ENCODE data around the gene SSBP2. TPM values are rescaled to one million over a fixed set of nuclear protein-coding genes. Genes with fewer than 3 reads are reported as not detected.
"Not testable (repeated sequence)": the region's sequence is repeated elsewhere in the genome, so short reads cannot be mapped to it uniquely, and the experiment has no call there.

SSBP2 gene
- polyA plus RNA-seq, 2 donors: 18.8 to 25.3 TPM

- H3K27ac ChIP-seq (ENCODE audit: low read depth in 2 of 2, low read length in 1 of 2): no peak overlapping the region
- H3K9me3 ChIP-seq (ENCODE audit: control insufficient read depth in 2 of 2, insufficient read depth in 1 of 2, low read depth in 1 of 2, low read length in 1 of 2): no peaks in the 10 kb centered on the region
- WGBS, 2 donors: 72 to 88% methylated on average over 1 of the region's 1 CpG
- H3K4me3 ChIP-seq (ENCODE audit: low read depth in 1 of 2, low read length in 2 of 2): no peak overlapping the region
- no peaks in the 10 kb centered on the region for H3K27me3 ChIP-seq (ENCODE audit: control insufficient read depth in 1 of 2, insufficient read depth in 2 of 2, low read length in 2 of 2)
- H3K36me3 ChIP-seq (ENCODE audit: control insufficient read depth in 2 of 2, insufficient read depth in 2 of 2, low read length in 1 of 2): no peaks in the 10 kb centered on the region
- H3K4me1 ChIP-seq (ENCODE audit: control insufficient read depth in 2 of 2, insufficient read depth in 2 of 2, low read length in 1 of 2): no peaks in the 10 kb centered on the region
Observed at GRCh38 chr5:81724108-81724507, 26.8 kb downstream of the SSBP2 start.

GRCh38 chr5:81721049-81721448 lies 29.8 kb downstream of the SSBP2 start:
- no peak overlapping the region for H3K4me3 ChIP-seq (ENCODE audit: low read depth in 1 of 2, low read length in 2 of 2)
- H3K9me3 ChIP-seq (ENCODE audit: control insufficient read depth in 2 of 2, insufficient read depth in 1 of 2, low read depth in 1 of 2, low read length in 1 of 2): no peaks in the 10 kb centered on the region
- no peaks in the 10 kb centered on the region for H3K36me3 ChIP-seq (ENCODE audit: control insufficient read depth in 2 of 2, insufficient read depth in 2 of 2, low read length in 1 of 2)
- no peak overlapping the region for H3K27ac ChIP-seq (ENCODE audit: low read depth in 2 of 2, low read length in 1 of 2)
- no peaks in the 10 kb centered on the region for H3K4me1 ChIP-seq (ENCODE audit: control insufficient read depth in 2 of 2, insufficient read depth in 2 of 2, low read length in 1 of 2)
- WGBS, 2 donors: 65 to 75% methylated on average over 2 of the region's 2 CpGs
- H3K27me3 ChIP-seq (ENCODE audit: control insufficient read depth in 1 of 2, insufficient read depth in 2 of 2, low read length in 2 of 2): no peaks in the 10 kb centered on the region

GRCh38 chr5:81719743-81720345 lies 31.1 kb downstream of the SSBP2 start:
- WGBS, 2 donors: 78 to 88% methylated on average over 1 of the region's 1 CpG
- no peaks in the 10 kb centered on the region for H3K4me1 ChIP-seq (ENCODE audit: control insufficient read depth in 2 of 2, insufficient read depth in 2 of 2, low read length in 1 of 2)
- H3K27ac ChIP-seq (ENCODE audit: low read depth in 2 of 2, low read length in 1 of 2): no peak overlapping the region
- H3K9me3 ChIP-seq (ENCODE audit: control insufficient read depth in 2 of 2, insufficient read depth in 1 of 2, low read depth in 1 of 2, low read length in 1 of 2): no peaks in the 10 kb centered on the region
- H3K36me3 ChIP-seq (ENCODE audit: control insufficient read depth in 2 of 2, insufficient read depth in 2 of 2, low read length in 1 of 2): no peaks in the 10 kb centered on the region
- no peaks in the 10 kb centered on the region for H3K27me3 ChIP-seq (ENCODE audit: control insufficient read depth in 1 of 2, insufficient read depth in 2 of 2, low read length in 2 of 2)
- H3K4me3 ChIP-seq (ENCODE audit: low read depth in 1 of 2, low read length in 2 of 2): no peak overlapping the region

GRCh38 chr5:81718300-81718699 lies 32.6 kb downstream of the SSBP2 start:
- no peak overlapping the region for H3K4me3 ChIP-seq (ENCODE audit: low read depth in 1 of 2, low read length in 2 of 2)
- no peaks in the 10 kb centered on the region for H3K4me1 ChIP-seq (ENCODE audit: control insufficient read depth in 2 of 2, insufficient read depth in 2 of 2, low read length in 1 of 2)
- H3K36me3 ChIP-seq (ENCODE audit: control insufficient read depth in 2 of 2, insufficient read depth in 2 of 2, low read length in 1 of 2): no peaks in the 10 kb centered on the region
- WGBS, 2 donors: 51 to 54% methylated on average over 6 of the region's 6 CpGs
- no peak overlapping the region for H3K27ac ChIP-seq (ENCODE audit: low read depth in 2 of 2, low read length in 1 of 2)
- no peaks in the 10 kb centered on the region for H3K27me3 ChIP-seq (ENCODE audit: control insufficient read depth in 1 of 2, insufficient read depth in 2 of 2, low read length in 2 of 2)
- no peaks in the 10 kb centered on the region for H3K9me3 ChIP-seq (ENCODE audit: control insufficient read depth in 2 of 2, insufficient read depth in 1 of 2, low read depth in 1 of 2, low read length in 1 of 2)

- Histone ChIP-seq H3K27ac (ENCODE audit: low read depth in 2 of 2, low read length in 1 of 2) (no peak overlapping the region), H3K4me3 (ENCODE audit: low read depth in 1 of 2, low read length in 2 of 2) (no peak overlapping the region), H3K27me3 (ENCODE audit: control insufficient read depth in 1 of 2, insufficient read depth in 2 of 2, low read length in 2 of 2) (no peaks in the 10 kb centered on the region), H3K9me3 (ENCODE audit: control insufficient read depth in 2 of 2, insufficient read depth in 1 of 2, low read depth in 1 of 2, low read length in 1 of 2) (no peaks in the 10 kb centered on the region), H3K36me3 (ENCODE audit: control insufficient read depth in 2 of 2, insufficient read depth in 2 of 2, low read length in 1 of 2) (no peaks in the 10 kb centered on the region), H3K4me1 (ENCODE audit: control insufficient read depth in 2 of 2, insufficient read depth in 2 of 2, low read length in 1 of 2) (no peaks in the 10 kb centered on the region)
- WGBS, 2 donors: 92 to 94% methylated on average over 4 of the region's 4 CpGs
Observed at GRCh38 chr5:81717860-81718259, 33.0 kb downstream of the SSBP2 start.

- no peaks in the 10 kb centered on the region for H3K27me3 ChIP-seq (ENCODE audit: control insufficient read depth in 1 of 2, insufficient read depth in 2 of 2, low read length in 2 of 2)
- H3K27ac ChIP-seq (ENCODE audit: low read depth in 2 of 2, low read length in 1 of 2): no peak overlapping the region
- H3K9me3 ChIP-seq (ENCODE audit: control insufficient read depth in 2 of 2, insufficient read depth in 1 of 2, low read depth in 1 of 2, low read length in 1 of 2): no peaks in the 10 kb centered on the region
- no peaks in the 10 kb centered on the region for H3K36me3 ChIP-seq (ENCODE audit: control insufficient read depth in 2 of 2, insufficient read depth in 2 of 2, low read length in 1 of 2)
- no peak overlapping the region for H3K4me3 ChIP-seq (ENCODE audit: low read depth in 1 of 2, low read length in 2 of 2)
- H3K4me1 ChIP-seq (ENCODE audit: control insufficient read depth in 2 of 2, insufficient read depth in 2 of 2, low read length in 1 of 2): no peaks in the 10 kb centered on the region
- WGBS, 2 donors: 94 to 95% methylated on average over 1 of the region's 1 CpG
Observed at GRCh38 chr5:81717226-81717625, 33.7 kb downstream of the SSBP2 start.

- not testable (repeated sequence) for H3K4me3 ChIP-seq (ENCODE audit: low read depth in 1 of 2, low read length in 2 of 2); H3K27me3 ChIP-seq (ENCODE audit: control insufficient read depth in 1 of 2, insufficient read depth in 2 of 2, low read length in 2 of 2); H3K36me3 ChIP-seq (ENCODE audit: control insufficient read depth in 2 of 2, insufficient read depth in 2 of 2, low read length in 1 of 2); H3K27ac ChIP-seq (ENCODE audit: low read depth in 2 of 2, low read length in 1 of 2); H3K9me3 ChIP-seq (ENCODE audit: control insufficient read depth in 2 of 2, insufficient read depth in 1 of 2, low read depth in 1 of 2, low read length in 1 of 2); H3K4me1 ChIP-seq (ENCODE audit: control insufficient read depth in 2 of 2, insufficient read depth in 2 of 2, low read length in 1 of 2)
- WGBS, 2 donors: 85 to 95% methylated on average over 2 of the region's 2 CpGs
Observed at GRCh38 chr5:81714076-81714475, 36.8 kb downstream of the SSBP2 start.

GRCh38 chr5:81708889-81709288 lies 42.0 kb downstream of the SSBP2 start:
- Histone ChIP-seq H3K9me3 (ENCODE audit: control insufficient read depth in 2 of 2, insufficient read depth in 1 of 2, low read depth in 1 of 2, low read length in 1 of 2) (no peaks in the 10 kb centered on the region), H3K36me3 (ENCODE audit: control insufficient read depth in 2 of 2, insufficient read depth in 2 of 2, low read length in 1 of 2) (no peaks in the 10 kb centered on the region), H3K4me3 (ENCODE audit: low read depth in 1 of 2, low read length in 2 of 2) (no peak overlapping the region), H3K27ac (ENCODE audit: low read depth in 2 of 2, low read length in 1 of 2) (no peak overlapping the region), H3K4me1 (ENCODE audit: control insufficient read depth in 2 of 2, insufficient read depth in 2 of 2, low read length in 1 of 2) (no peaks in the 10 kb centered on the region), H3K27me3 (ENCODE audit: control insufficient read depth in 1 of 2, insufficient read depth in 2 of 2, low read length in 2 of 2) (no peaks in the 10 kb centered on the region)
- WGBS, 2 donors: 38 to 44% methylated on average over 1 of the region's 1 CpG

GRCh38 chr5:81703840-81704239 lies 47.1 kb downstream of the SSBP2 start:
- Histone ChIP-seq H3K4me3 (ENCODE audit: low read depth in 1 of 2, low read length in 2 of 2) (no peak overlapping the region), H3K9me3 (ENCODE audit: control insufficient read depth in 2 of 2, insufficient read depth in 1 of 2, low read depth in 1 of 2, low read length in 1 of 2) (no peaks in the 10 kb centered on the region), H3K27ac (ENCODE audit: low read depth in 2 of 2, low read length in 1 of 2) (no peak overlapping the region), H3K4me1 (ENCODE audit: control insufficient read depth in 2 of 2, insufficient read depth in 2 of 2, low read length in 1 of 2) (no peaks in the 10 kb centered on the region), H3K27me3 (ENCODE audit: control insufficient read depth in 1 of 2, insufficient read depth in 2 of 2, low read length in 2 of 2) (no peaks in the 10 kb centered on the region), H3K36me3 (ENCODE audit: control insufficient read depth in 2 of 2, insufficient read depth in 2 of 2, low read length in 1 of 2) (no peaks in the 10 kb centered on the region)
- WGBS, 2 donors: 83 to 85% methylated on average over 2 of the region's 2 CpGs

GRCh38 chr5:81700166-81700565 lies 50.7 kb downstream of the SSBP2 start:
- no peaks in the 10 kb centered on the region for H3K9me3 ChIP-seq (ENCODE audit: control insufficient read depth in 2 of 2, insufficient read depth in 1 of 2, low read depth in 1 of 2, low read length in 1 of 2)
- H3K27ac ChIP-seq (ENCODE audit: low read depth in 2 of 2, low read length in 1 of 2): no peak overlapping the region
- H3K36me3 ChIP-seq (ENCODE audit: control insufficient read depth in 2 of 2, insufficient read depth in 2 of 2, low read length in 1 of 2): no peaks in the 10 kb centered on the region
- H3K27me3 ChIP-seq (ENCODE audit: control insufficient read depth in 1 of 2, insufficient read depth in 2 of 2, low read length in 2 of 2): no peaks in the 10 kb centered on the region
- no peaks in the 10 kb centered on the region for H3K4me1 ChIP-seq (ENCODE audit: control insufficient read depth in 2 of 2, insufficient read depth in 2 of 2, low read length in 1 of 2)
- H3K4me3 ChIP-seq (ENCODE audit: low read depth in 1 of 2, low read length in 2 of 2): no peak overlapping the region
